ENCODE data around the gene CEP44. TPM values are rescaled to one million over a fixed set of nuclear protein-coding genes. Genes with fewer than 3 reads are reported as not detected.
"Not testable (repeated sequence)": the region's sequence is repeated elsewhere in the genome, so short reads cannot be mapped to it uniquely, and the experiment has no call there.

The CEP44 gene
- total RNA-seq, 4 donors from 2014 or later = 17.0 to 30.6 (median 24.8) TPM

DNA sequence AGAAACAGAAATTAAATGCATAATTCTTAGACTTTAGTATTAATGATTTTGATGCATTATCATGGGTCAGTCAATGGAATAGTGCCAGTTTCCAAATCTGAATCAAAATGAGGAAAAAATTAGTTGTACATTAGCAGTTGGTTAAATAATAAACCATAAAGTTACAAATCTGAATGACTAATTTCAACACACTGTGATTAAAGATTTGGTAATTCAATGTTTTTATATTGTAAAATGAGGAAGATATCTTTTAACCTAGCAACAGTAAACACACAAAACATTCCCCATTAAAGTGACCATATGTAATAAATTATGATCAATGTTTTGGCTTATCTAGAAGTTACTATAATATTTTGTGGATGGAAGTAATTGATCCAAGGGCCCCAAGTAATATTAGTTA is 1.8 kb upstream of the CEP44 start:
- no peak for DNase-seq
- Histone ChIP-seq H3K27me3 (no peaks in the 10 kb centered on the region), H3K36me3 (no peaks in the 10 kb centered on the region), H3K9me3 (no peaks in the 10 kb centered on the region), H3K27ac (no peak overlapping the region), H3K4me1 (peaks cover 12 to 25% of the 10 kb centered on the region in 2 donors), H3K4me3 (replicated peaks in 1 of 3) (peak overlapping the region in 1 of 3 donors; percentile 98)
- TF ChIP-seq POLR2A (IDR thresholded peaks at IDR 0.05) = no peak
- TF ChIP-seq, protein P1, sequence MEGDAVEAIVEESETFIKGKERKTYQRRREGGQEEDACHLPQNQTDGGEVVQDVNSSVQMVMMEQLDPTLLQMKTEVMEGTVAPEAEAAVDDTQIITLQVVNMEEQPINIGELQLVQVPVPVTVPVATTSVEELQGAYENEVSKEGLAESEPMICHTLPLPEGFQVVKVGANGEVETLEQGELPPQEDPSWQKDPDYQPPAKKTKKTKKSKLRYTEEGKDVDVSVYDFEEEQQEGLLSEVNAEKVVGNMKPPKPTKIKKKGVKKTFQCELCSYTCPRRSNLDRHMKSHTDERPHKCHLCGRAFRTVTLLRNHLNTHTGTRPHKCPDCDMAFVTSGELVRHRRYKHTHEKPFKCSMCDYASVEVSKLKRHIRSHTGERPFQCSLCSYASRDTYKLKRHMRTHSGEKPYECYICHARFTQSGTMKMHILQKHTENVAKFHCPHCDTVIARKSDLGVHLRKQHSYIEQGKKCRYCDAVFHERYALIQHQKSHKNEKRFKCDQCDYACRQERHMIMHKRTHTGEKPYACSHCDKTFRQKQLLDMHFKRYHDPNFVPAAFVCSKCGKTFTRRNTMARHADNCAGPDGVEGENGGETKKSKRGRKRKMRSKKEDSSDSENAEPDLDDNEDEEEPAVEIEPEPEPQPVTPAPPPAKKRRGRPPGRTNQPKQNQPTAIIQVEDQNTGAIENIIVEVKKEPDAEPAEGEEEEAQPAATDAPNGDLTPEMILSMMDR (IDR thresholded peaks at IDR 0.05) = no peak
- intact Hi-C loops (cut with DNase I) = no loop called here

DNA sequence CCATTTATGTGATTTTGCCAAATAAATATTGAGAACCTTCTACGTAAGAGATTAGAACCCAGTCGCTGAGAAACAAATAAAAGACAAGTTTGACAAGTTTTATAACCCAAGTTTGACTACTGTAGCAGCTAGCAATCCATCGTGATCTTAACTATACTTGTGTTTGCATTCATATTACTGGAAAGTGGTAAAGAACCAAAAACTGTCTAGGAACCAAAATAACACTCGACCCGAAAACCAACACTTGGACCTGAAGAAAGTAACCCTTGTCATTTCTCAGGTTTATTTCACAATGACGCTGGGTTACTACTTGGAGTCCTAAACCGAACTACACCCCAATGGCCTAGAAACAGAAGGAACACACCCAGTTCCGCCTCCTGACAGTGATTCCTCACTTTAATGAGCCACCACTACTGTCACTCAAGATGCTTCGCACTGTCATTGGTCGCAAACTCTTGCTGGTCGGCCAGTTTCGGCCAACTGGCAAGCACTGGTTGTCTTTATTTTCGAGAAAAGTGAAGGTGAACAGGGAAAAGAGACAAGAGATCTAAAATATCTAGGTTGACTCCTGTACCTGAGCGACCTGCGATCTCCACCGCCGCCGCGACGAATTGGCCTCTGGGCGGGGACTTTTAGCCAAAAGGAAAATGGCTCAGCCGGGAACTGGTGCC is 740 bp upstream of the CEP44 start:
- Histone ChIP-seq H3K9me3 (no peaks in the 10 kb centered on the region), H3K27ac (peak overlapping the region; percentile 97 to 100 (median 99)), H3K27me3 (no peaks in the 10 kb centered on the region), H3K36me3 (no peaks in the 10 kb centered on the region), H3K4me3 (replicated peaks in 1 of 3) (peak overlapping the region; percentile 57 to 98 (median 62)), H3K4me1 (peaks cover 12 to 25% of the 10 kb centered on the region in 2 donors)
- TF ChIP-seq, protein P1 (IDR thresholded peaks at IDR 0.05) = no peak
- TF ChIP-seq POLR2A (IDR thresholded peaks at IDR 0.05) = no peak
- peak; percentile 81 to 85 for DNase-seq
- WGBS, 2 donors = 1% methylated on average over 22 of the region's 22 CpGs
- intact Hi-C loops (cut with DNase I) = no loop called here

DNA sequence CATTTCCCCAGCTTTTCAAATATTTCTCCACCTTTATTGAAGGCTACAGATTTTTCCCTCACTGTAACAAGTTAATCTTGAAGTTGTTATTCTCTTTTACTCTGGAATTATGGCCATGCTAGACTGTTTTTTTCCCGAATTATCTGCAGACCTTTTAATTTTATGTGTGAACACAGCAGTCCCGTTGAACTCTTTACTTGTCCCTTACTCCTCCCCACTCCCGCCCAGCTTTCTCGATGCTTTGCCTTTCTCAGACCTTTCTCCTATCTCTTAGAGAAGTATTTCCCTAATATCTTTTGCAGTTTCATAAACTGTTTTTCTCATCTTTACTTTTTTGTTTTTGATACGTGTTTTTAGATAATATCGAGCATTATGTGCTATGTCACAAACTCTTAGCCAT is 776 bp downstream of the CEP44 start:
- H3K27ac ChIP-seq = peak overlapping the region in 2 of 3 donors; percentile 97 to 99
- no peak for TF ChIP-seq POLR2A (IDR thresholded peaks at IDR 0.05)
- TF ChIP-seq, protein P1 (IDR thresholded peaks at IDR 0.05) = no peak
- H3K27me3 ChIP-seq = no peaks in the 10 kb centered on the region
- H3K4me1 ChIP-seq = peaks cover 12 to 20% of the 10 kb centered on the region in 2 donors
- WGBS, 2 donors = 9 to 14% methylated on average over 6 of the region's 6 CpGs
- no peaks in the 10 kb centered on the region for H3K9me3 ChIP-seq
- intact Hi-C loops (cut with DNase I) = no loop called here
- H3K4me3 ChIP-seq (replicated peaks in 1 of 3) = peak overlapping the region; percentile 57 to 98 (median 62)
- DNase-seq = no peak
- H3K36me3 ChIP-seq = no peaks in the 10 kb centered on the region

DNA sequence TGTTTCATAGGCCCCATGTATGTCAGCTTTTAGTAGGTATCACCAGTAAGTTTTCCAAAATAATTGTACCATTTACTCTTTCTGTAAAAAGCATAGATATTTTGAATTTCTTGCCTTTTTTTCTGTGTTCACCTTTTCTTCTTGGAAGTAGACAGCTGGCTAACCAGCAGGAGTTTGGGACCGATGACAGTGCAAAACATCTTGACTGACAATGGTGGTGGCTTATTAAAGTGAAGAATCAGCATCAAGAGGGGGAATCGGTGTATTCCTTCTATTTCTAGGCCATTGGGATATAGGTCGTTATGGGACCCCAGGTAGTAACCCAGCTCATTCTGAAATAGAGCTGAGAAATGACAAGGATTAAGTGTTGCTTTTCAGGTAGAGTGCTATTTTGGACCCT is 3.2 kb downstream of the CEP44 start:
- H3K9me3 ChIP-seq = no peaks in the 10 kb centered on the region
- 92 to 96% methylated on average over 3 of the region's 3 CpGs for WGBS, 2 donors
- no peak for TF ChIP-seq POLR2A (IDR thresholded peaks at IDR 0.05)
- TF ChIP-seq, protein P1 (IDR thresholded peaks at IDR 0.05) = no peak
- intact Hi-C loops (cut with DNase I) = no loop called here
- no peak overlapping the region for H3K27ac ChIP-seq
- H3K4me1 ChIP-seq = peaks cover 6 to 15% of the 10 kb centered on the region in 2 donors
- DNase-seq = no peak
- no peak overlapping the region for H3K4me3 ChIP-seq (replicated peaks in 1 of 3)
- no peaks in the 10 kb centered on the region for H3K36me3 ChIP-seq
- no peaks in the 10 kb centered on the region for H3K27me3 ChIP-seq

DNA sequence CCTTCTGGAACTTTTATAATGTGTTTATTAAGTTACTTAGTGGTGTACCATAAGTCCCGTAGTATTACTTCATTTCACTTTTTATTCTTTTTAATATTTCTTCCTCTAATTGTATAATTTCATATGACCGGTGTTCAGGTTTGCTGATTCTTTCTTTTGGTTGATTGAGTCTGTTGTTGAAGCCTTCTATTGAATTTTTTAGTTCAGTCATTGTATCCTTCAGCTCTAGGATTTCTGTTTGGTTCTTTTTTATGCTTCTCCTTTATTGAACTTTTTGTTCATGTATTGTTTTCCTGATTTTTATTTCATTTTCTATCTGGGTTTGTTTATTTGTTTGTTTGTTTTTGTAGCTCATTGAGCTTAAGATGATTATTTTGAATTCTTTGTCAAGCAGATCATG is 8.8 kb downstream of the CEP44 start:
- Histone ChIP-seq H3K4me1 (no peaks in the 10 kb centered on the region), H3K9me3 (no peaks in the 10 kb centered on the region), H3K27me3 (no peaks in the 10 kb centered on the region), H3K36me3 (no peaks in the 10 kb centered on the region), H3K4me3 (replicated peaks in 1 of 3) (no peak overlapping the region), H3K27ac (no peak overlapping the region)
- TF ChIP-seq, protein P1 (IDR thresholded peaks at IDR 0.05) = no peak
- TF ChIP-seq POLR2A (IDR thresholded peaks at IDR 0.05) = no peak
- WGBS, 2 donors = 98 to 99% methylated on average over 2 of the region's 2 CpGs
- no peak for DNase-seq
- intact Hi-C loops (cut with DNase I) = no loop called here

DNA sequence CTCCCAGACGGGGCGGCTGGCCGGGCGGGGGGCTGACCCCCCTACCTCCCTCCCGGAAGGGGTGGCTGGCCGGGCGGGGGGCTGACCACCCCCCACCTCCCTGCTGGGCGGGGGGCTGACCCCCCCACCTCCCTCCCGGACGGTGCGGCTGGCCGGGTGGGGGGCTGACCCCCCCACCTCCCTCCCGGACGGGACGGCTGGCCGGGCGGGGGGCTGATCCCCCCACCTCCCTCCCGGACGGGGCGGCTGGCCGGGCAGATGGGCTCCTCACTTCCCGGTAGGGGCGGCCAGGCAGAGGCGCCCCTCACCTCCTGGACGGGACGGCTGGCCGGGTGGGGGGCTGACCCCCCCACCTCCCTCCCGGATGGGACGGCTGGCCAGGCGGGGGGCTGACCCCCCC is 10.9 kb downstream of the CEP44 start:
- H3K27ac ChIP-seq; H3K9me3 ChIP-seq; H3K4me3 ChIP-seq (replicated peaks in 1 of 3); H3K36me3 ChIP-seq; H3K27me3 ChIP-seq; intact Hi-C loops (cut with DNase I); DNase-seq; H3K4me1 ChIP-seq: not testable (repeated sequence)
- WGBS, 2 donors = no CpG with 5 or more reads among the region's 30 CpGs

DNA sequence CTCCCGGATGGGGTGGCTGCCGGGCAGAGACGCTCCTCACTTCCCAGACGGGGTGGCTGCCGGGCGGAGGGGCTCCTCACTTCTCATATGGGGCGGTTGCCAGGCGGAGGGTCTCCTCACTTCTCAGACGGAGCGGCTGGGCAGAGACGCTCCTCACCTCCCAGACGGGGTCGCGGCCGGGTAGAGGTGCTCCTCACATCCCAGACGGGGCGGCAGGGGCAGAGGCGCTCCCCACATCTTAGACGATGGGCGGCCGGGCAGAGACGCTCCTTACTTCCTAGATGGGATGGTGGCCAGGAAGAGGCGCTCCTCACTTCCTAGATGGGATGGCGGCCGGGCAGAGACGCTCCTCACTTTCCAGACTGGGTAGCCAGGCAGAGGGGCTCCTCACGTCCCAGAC is 11.4 kb downstream of the CEP44 start:
- intact Hi-C loops (cut with DNase I) = not testable (repeated sequence)

More for the DNA sequence above, 11.4 kb downstream of the CEP44 start:
- not testable (repeated sequence) for H3K4me3 ChIP-seq (replicated peaks in 1 of 3); H3K36me3 ChIP-seq; H3K9me3 ChIP-seq; H3K4me1 ChIP-seq; H3K27ac ChIP-seq; DNase-seq; H3K27me3 ChIP-seq
- WGBS, 2 donors = 80 to 100% methylated on average over 1 to 2 of the region's 27 CpGs

Measured in thyroid gland (tissue), 4 donors.